Measurements from ENCODE around the gene TMPRSS9.

The TMPRSS9 gene

GRCh38 chr19:2359992-2360685 lies at the start of gene TMPRSS9:
Gene TMPRSS9 (plus strand): TSS chr19:2360265. CDS start chr19:2389786, 29,521 bp downstream.
- no peak for TF ChIP-seq CTCF (IDR thresholded peaks at IDR 0.05; ENCODE audit: control extremely low read depth, extremely low read depth, low read depth, missing control alignments)
- DNase-seq (ENCODE audit: extremely low spot score), result no peak
- ChIA-PET CTCF (no interaction called here), POLR2A (interaction anchor here (0.6 kb wide), 1 partner anchor 63 kb away, joined by 3 read pairs; no protein-coding TSS in a partner anchor)

- POLR2A ChIA-PET, result no interaction called here
- TF ChIP-seq CTCF (IDR thresholded peaks at IDR 0.05; ENCODE audit: control extremely low read depth, extremely low read depth, low read depth, missing control alignments), result no peak
- CTCF ChIA-PET, result interaction anchor here (1.6 kb wide), 1 partner anchor 14 kb away, joined by 4 read pairs; no protein-coding TSS in a partner anchor
- no peak for DNase-seq (ENCODE audit: extremely low spot score)
These were observed 49.0 kb upstream of the TMPRSS9 start for GRCh38 chr19:2311093-2311492.

- DNase-seq (ENCODE audit: extremely low spot score), result no peak
- TF ChIP-seq CTCF (IDR thresholded peaks at IDR 0.05; ENCODE audit: control extremely low read depth, extremely low read depth, low read depth, missing control alignments), result no peak
- POLR2A ChIA-PET, result no interaction called here
- CTCF ChIA-PET, result no interaction called here
These were observed 47.1 kb upstream of the TMPRSS9 start for GRCh38 chr19:2312820-2313501.

GRCh38 chr19:2315121-2315817 lies 44.8 kb upstream of the TMPRSS9 start:
- TF ChIP-seq CTCF (IDR thresholded peaks at IDR 0.05; ENCODE audit: control extremely low read depth, extremely low read depth, low read depth, missing control alignments), result no peak

GRCh38 chr19:2315818-2316353 lies 44.2 kb upstream of the TMPRSS9 start:
- DNase-seq (ENCODE audit: extremely low spot score), result peak; percentile 65
- ChIA-PET CTCF (interaction anchor here (0.6 to 3.6 kb wide), 15 partner anchors 8 to 164 kb away, joined by 3 to 17 read pairs (median 3); partner anchors contain the start of genes AP3D1 and PLEKHJ1), POLR2A (no interaction called here)
- TF ChIP-seq CTCF (IDR thresholded peaks at IDR 0.05; ENCODE audit: control extremely low read depth, extremely low read depth, low read depth, missing control alignments), result peak; percentile 57

More at GRCh38 chr19:2315121-2315817, 44.8 kb upstream of the TMPRSS9 start:
- CTCF ChIA-PET, result interaction anchor here (0.6 to 3.6 kb wide), 12 partner anchors 9 to 164 kb away, joined by 3 to 17 read pairs (median 4); partner anchors contain the start of genes AP3D1 and PLEKHJ1
- no peak for DNase-seq (ENCODE audit: extremely low spot score)
- POLR2A ChIA-PET, result no interaction called here

GRCh38 chr19:2317300-2317699 lies 42.8 kb upstream of the TMPRSS9 start:
- no peak for DNase-seq (ENCODE audit: extremely low spot score)
- POLR2A ChIA-PET, result interaction anchor here (0.7 to 1.1 kb wide), 3 partner anchors 15 to 156 kb away, joined by 3 read pairs; no protein-coding TSS in a partner anchor
- no peak for TF ChIP-seq CTCF (IDR thresholded peaks at IDR 0.05; ENCODE audit: control extremely low read depth, extremely low read depth, low read depth, missing control alignments)
- CTCF ChIA-PET, result interaction anchor here (1.2 to 3.6 kb wide), 4 partner anchors 11 to 79 kb away, joined by 3 to 17 read pairs (median 7); no protein-coding TSS in a partner anchor

Data from GM10248 (cell line).